HG03442 (cell line): Measurements from ENCODE around the gene CLDN20.
A peak's percentile ranks its signal among the peaks of the same experiment; 100 is the strongest.

Experiments
- ATAC-seq: cut with Tn5 transposase; IDR thresholded peaks from one replicate; pipeline ENCODE4 v1.9.1; 2021; ENCODE audit warnings: mild to moderate bottlenecking, moderate library complexity; ENCODE audit not compliant: unreplicated experiment

The CLDN20 gene

GRCh38 chr6:155245193-155245592 lies 18.6 kb upstream of the CLDN20 start:
- ATAC-seq, result no peak

DNA sequence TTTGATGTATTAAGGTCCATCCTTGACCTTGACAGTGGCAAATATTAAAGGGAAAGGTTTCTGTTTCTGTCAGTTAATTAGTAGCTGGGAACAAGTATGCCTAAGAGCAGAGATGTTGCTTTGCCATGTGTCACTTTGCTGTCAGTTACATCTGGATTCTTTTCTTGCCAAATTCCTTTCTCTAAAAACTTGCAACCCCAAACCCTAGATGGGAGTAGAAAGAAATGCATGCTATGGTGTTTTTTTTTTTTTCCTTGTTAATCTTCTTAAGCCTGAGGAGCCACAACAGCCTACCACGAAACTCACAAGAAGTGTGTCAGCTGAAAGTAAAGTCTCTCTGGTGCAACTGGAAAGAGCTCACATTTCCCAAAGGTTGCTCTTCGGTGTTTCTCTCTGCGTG lies 18.0 kb upstream of the CLDN20 start:
- ATAC-seq, result no peak

DNA sequence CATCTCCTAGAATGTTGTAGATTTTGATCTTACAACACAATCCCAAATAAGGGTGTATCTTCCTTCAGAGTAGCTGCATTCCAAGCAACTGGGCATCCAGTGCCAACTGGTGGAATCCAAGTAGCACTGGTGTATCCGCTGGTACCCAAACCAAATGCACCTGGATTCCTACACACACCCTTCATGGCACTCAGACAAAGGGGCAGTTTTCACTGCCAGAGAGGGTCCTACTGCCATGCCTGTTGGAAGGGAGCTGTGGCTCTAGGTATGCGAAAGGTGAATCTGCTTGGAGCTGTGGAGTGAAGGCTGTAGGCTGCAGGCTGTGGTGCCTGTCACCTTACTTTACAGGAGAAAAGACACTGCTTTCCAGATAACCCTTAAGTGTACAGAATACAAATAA lies 17.0 kb upstream of the CLDN20 start:
- no peak for ATAC-seq

DNA sequence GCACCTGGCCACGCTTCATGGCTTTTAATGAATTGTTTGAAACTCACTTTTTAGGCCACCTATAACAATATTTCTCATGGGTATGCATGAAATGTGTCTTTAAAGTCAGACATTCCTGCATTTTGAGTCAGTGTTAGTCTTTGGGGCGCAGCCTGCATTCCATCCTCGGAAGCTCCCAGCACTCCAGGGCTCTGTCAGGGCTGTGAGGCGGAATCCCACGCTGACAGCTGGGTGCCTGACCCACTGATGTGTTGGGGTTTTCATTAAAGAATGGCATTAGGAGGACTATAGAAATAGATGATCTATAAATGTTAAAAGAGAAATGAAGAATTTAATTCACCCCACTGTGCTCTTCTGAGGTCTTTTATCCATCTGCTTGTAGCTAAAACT lies 16.2 kb upstream of the CLDN20 start:
- no peak for ATAC-seq

DNA sequence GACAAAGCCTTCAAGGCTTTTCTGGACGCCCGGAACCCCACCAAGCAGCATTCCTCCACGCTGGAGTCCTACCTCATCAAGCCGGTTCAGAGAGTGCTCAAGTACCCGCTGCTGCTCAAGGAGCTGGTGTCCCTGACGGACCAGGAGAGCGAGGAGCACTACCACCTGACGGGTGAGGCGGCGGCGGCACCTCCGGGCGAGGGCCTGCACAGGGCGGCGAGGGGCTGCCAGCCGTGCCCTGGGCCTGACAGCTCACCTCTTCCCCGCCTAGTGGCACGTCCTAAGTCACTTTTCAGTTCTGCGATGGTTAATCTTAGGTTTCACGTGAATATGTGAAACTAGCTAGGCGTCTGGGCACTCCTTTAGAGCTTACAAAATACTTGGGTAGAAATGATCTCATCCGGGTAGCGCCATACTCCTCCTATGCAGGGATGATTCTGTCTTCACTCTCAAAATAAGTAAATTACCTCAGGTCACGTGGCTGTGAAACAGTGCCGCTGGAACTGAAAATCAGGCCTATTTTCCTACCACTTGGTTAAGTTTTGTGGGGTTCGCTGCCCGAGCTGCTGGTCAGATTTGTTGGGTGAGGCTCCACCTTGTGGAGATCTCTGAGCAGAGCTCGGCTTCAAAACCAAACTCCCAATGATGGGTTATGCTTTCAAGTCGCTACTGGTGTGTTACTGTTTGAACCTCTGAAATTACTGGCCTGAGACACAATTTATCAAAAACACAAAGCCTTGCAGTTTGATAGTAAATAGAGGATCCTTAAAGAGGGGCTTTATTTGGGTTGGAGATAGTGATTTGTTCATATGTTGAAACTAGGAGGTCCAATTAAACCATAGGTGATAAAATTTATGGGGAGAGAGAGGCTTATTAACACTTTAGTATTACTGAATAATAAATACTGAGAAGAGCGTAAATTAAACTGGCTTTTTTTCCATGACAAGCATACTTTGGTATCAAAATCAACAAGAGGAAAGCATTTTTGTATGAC lies 15.5 kb upstream of the CLDN20 start:
- ATAC-seq, result peak; percentile 77

GRCh38 chr6:155250701-155251381 lies 13.0 kb upstream of the CLDN20 start:
- ATAC-seq, result no peak

GRCh38 chr6:155252581-155252980 lies 11.2 kb upstream of the CLDN20 start:
- no peak for ATAC-seq

DNA sequence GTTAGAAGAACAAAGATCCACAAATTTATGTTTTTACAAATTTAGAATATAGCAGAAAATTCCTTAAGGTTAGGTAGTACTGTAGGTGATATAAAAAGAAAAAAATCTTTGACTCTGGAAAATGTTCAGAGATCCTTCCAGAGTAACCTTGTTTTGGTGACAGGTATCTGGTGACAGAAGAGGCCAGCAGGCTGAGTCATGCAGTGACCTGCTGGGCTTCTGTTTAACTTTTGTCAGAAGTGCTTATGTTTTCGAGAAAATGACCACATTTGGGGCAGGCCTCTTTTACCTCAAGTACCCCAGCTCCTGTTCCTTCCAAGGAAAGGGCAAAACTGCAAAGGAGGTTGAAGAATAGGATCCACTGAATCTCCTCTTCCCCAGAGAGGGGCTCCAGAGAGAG lies 10.5 kb upstream of the CLDN20 start:
- no peak for ATAC-seq

GRCh38 chr6:155254139-155254538 lies 9.7 kb upstream of the CLDN20 start:
- no peak for ATAC-seq

GRCh38 chr6:155256122-155256795 lies 7.6 kb upstream of the CLDN20 start:
- no peak for ATAC-seq

DNA sequence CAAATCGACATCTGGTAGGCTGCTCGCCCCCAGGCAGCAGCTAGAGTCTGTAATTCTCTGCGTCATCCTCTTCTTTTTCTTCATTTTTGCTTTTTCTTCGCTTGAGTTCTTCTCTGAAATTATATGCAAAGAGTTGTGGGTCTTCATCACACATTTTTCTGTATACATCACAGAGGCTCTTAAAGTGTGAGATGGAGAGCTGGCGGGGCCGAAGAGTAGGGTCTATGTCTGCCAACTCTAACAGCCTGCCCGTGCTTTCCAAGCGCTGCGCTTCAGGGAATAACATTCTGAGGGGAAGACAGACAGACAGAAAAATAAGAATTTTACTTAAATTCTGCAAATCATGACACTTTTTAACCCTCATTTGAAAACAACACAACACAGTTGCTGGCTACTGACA lies 6.0 kb upstream of the CLDN20 start:
- no peak for ATAC-seq

DNA sequence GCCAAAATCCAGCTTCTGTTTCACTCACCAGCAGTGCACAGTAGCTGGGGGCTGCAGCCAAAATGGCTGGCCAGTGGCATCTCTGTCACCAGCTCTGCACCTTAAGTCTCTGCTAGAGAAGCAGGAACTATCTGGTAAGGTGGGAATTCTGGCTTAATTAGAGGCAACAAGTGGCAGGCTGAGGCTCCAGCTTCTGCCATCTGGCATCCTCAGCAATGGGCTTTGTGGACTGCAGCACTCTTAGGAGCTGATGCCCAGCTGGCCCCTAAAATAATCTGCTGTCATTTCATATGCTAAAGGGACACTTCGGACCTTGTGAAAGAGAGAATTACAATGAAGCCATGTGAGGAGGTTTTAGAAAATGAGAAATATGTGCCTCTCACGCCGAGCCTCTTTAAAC lies 4.6 kb upstream of the CLDN20 start:
- ATAC-seq, result no peak

DNA sequence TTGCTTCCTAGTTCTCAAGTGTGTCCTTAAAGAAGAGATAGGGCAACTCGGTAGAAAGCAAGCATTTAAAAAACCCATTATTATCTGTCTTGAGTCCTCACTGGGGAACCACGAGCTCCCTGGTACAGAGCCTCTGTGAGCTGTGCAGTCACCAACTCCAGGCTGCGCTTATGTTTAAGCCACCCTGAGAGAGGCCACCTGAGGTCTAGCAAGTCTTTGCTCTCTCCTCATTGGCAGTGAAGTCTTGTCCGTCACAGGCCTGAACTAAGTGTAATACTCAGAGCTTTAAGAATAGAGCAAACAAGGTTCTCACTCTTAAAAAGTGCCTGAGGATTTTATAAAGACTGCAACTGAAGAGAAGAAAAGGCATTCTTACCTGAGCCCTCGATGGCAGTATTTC lies 3.9 kb upstream of the CLDN20 start:
- ATAC-seq, result no peak

GRCh38 chr6:155260686-155261085 lies 3.1 kb upstream of the CLDN20 start:
- ATAC-seq, result peak; percentile 54

- peak; percentile 55 for ATAC-seq
These were observed 2.5 kb upstream of the CLDN20 start for GRCh38 chr6:155261111-155261900.

DNA sequence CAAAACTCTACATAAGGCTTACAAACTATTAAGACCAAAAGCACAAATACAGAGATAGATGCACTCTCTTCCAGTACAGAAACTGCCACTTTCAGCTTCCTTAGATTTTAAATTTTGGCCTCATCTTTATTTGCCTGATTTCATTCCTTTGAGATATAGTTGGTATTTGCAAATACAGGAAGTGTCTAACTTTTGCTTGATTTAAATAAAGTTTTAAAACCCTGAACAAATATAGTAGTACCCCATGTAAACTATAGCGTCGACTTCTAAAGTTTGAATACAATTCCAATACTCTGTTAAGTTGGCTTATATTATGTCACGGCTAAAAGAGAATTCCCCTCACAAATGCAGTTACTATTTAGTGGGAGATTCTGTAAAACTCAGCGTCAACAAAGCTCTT lies 1.2 kb upstream of the CLDN20 start:
- ATAC-seq, result no peak

- no peak for ATAC-seq
These were observed 994 bp downstream of the CLDN20 start for GRCh38 chr6:155264693-155265320.

- no peak for ATAC-seq
These were observed 2.2 kb downstream of the CLDN20 start for GRCh38 chr6:155265843-155266535.

DNA sequence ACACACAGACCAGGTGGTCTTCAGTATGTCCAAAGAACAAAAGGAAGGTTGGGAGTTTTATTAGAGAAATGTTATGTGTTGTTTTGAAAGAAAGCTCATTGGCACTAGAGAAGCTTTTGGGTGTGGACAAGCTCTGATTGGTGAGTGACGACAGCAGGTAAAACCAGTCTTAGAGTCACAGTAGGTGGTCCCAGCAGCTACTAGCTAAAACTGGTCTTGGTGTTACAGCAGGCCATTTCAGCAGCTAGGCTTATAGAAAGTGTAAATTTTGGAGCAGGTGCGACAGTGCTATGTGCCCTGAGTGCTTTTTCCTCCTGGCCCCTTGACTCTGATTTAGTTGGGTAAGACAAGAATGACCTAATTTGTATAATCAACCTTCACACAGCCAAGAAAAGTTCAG lies 3.6 kb downstream of the CLDN20 start:
- no peak for ATAC-seq
